PC-9 (cell line): ENCODE data around the gene NCDN. TPM values are rescaled to one million over a fixed set of nuclear protein-coding genes. Genes with fewer than 3 reads are reported as not detected.
A peak's percentile ranks its signal among the peaks of the same experiment; 100 is the strongest.

Experiments used
- BruUV-seq: library from RNA; stranded (reverse); fragments of 400-500 nt; replicated peaks from 2 replicates; lab custom pipeline; 2021; lab: Mats Ljungman, UMichigan
- CTCF ChIA-PET: fragments of 300-600 bp; sonication (Branson Sonifier 250); formaldehyde crosslinking; loops from one replicate; lab custom pipeline; 2022; ENCODE audit warnings: antibody characterized with exemption; lab: Charles Lee
- POLR2A ChIA-PET: fragments of 300-600 bp; sonication (Branson Sonifier 250); formaldehyde crosslinking; loops from one replicate; lab custom pipeline; 2022; ENCODE audit warnings: antibody characterized with exemption; ENCODE audit not compliant: unreplicated experiment; lab: Charles Lee
- DNase-seq, 2 experiments: peaks; one replicate each; pipeline versions ENCODE4 v3.0.0 to v3.0.0-alpha.2; 2015 to 2022; ENCODE audit warnings: mixed read lengths in 1 of 2
- H2AFZ ChIP-seq: fragments of 200-600 bp; sonication (generic); 2 replicates; pipeline ENCODE4 v1.8.1; 2017; ENCODE audit warnings: antibody characterized with exemption
- H3F3A ChIP-seq: fragments of 200-600 bp; sonication (generic); 2 replicates; pipeline ENCODE4 v1.8.1; 2017; ENCODE audit warnings: antibody characterized with exemption, mild to moderate bottlenecking, low read depth; ENCODE audit not compliant: insufficient read depth
- H3K27ac ChIP-seq: fragments of 200-600 bp; sonication (generic); 2 replicates; pipeline ENCODE4 v1.6.1; 2016; ENCODE audit warnings: mixed run types
- H3K27me3 ChIP-seq: fragments of 200-600 bp; sonication (generic); 2 replicates; pipeline ENCODE4 v1.6.1; 2016; ENCODE audit warnings: low read depth, mixed run types; ENCODE audit not compliant: insufficient read depth
- H3K36me3 ChIP-seq: fragments of 200-600 bp; sonication (generic); 2 replicates; pipeline ENCODE4 v1.6.1; 2016; ENCODE audit warnings: low read depth, mixed run types
- H3K4me1 ChIP-seq: fragments of 200-600 bp; sonication (generic); replicated peaks from 2 replicates; pipeline ENCODE4 v1.6.1; 2016; ENCODE audit warnings: mixed run types; ENCODE audit not compliant: insufficient read depth
- H3K4me2 ChIP-seq: fragments of 200-600 bp; sonication (generic); 2 replicates; pipeline ENCODE4 v1.6.1; 2017; ENCODE audit warnings: mixed run types
- H3K4me3 ChIP-seq: fragments of 200-600 bp; sonication (generic); 2 replicates; pipeline ENCODE4 v1.6.1; 2016; ENCODE audit warnings: mixed run types
- H3K79me2 ChIP-seq: fragments of 200-600 bp; sonication (generic); 2 replicates; pipeline ENCODE4 v1.6.1; 2017; ENCODE audit warnings: low read depth, mixed run types
- H3K9me2 ChIP-seq: fragments of 200-600 bp; sonication (generic); 2 replicates; pipeline ENCODE4 v1.8.1; 2017; ENCODE audit warnings: mild to moderate bottlenecking; ENCODE audit not compliant: insufficient read depth
- H3K9me3 ChIP-seq: fragments of 200-600 bp; sonication (generic); 2 replicates; pipeline ENCODE4 v1.8.1; 2016; ENCODE audit warnings: low read depth; ENCODE audit not compliant: insufficient read depth
- H4K20me1 ChIP-seq: fragments of 200-600 bp; sonication (generic); 2 replicates; pipeline ENCODE4 v1.8.1; 2017; ENCODE audit not compliant: insufficient read depth
- EZH2 ChIP-seq: fragments of 200-600 bp; sonication (generic); IDR thresholded peaks from 2 replicates; pipeline ENCODE4 v1.8.0; 2017; ENCODE audit warnings: antibody characterized with exemption, low read depth
- intact Hi-C: fragments of 100-400 bp; cut with micrococcal nuclease; formaldehyde crosslinking; loops from one replicate; pipeline ENCODE4 v1.10.0; 2022; ENCODE audit not compliant: unreplicated experiment
- total RNA-seq: library from RNA; stranded (reverse); gene quantifications from 2 replicates; pipeline ENCODE4 v1.2.3, GENCODE V29; 2021
- TF ChIP-seq, protein P1 (sequence below): fragments of 200-600 bp; sonication (generic); conservative IDR thresholded peaks from 2 replicates; pipeline ENCODE4 v1.6.1; 2017; ENCODE audit warnings: mixed run types, antibody characterized with exemption, mild to moderate bottlenecking, moderate library complexity

The NCDN gene
- total RNA-seq, 1 experiment from 2014 or later = 26.6 TPM

DNA sequence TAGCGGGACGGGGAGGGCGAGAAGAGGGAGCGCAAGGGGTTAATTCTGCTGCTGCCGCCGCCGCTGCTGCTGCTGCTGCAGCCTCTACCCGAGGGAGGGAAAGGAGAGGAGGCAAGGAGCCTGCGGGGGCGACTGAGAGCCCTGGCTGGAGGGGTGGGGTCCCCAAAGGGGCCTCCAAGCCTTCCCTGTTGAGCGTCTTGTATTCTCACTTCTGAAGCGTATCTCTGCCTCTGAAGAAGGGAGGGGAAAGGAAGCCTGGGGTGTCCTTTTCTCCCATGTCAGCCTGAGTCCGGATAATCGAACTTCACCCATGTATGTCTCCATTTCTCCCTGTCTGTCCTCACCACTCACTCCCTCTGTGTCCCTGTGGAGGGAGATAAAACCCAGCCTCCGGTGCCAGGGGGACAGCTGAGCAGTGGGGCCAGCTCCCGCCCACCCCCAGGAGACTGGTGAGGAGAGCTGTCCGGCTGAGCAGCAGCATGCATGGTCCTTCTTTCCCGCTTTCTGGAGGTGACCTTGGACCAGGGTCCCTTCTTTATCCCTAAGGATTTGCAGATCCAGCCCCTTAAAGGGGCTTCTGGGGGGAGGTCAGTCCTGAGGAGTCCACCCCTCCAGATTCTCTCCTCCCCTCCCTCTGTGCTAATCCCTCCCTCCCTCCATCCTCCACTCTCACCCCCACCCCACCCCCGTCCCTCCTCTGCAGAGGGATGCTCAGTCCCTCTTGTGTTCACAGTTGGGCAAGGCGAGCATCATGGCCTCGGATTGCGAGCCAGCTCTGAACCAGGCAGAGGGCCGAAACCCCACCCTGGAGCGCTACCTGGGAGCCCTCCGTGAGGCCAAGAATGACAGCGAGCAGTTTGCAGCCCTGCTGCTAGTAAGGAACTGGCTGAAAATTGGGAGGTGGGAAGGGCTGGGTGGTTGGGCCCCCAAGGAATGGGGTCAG is 1.0 kb downstream of the NCDN start:
- Histone ChIP-seq H3K4me2 (peak overlapping the region; percentile 82), H2AFZ (peak overlapping the region; percentile 84), H4K20me1 (peaks cover 16% of the 10 kb centered on the region; the same call in 1 of the 2 replicates), H3K79me2 (peaks cover 42% of the 10 kb centered on the region), H3K4me1 (peaks cover 10% of the 10 kb centered on the region), H3K27ac (0 out of 2 replicates have a peak overlapping the region, but pooled peaks have one; percentile 92), H3K27me3 (no peaks in the 10 kb centered on the region), H3K9me2 (no peaks in the 10 kb centered on the region), H3K9me3 (no peaks in the 10 kb centered on the region), H3K4me3 (peak overlapping the region; percentile 64), H3K36me3 (0 out of 2 replicates have a peak, but pooled peaks cover 3% of the 10 kb centered on the region), H3F3A (peaks cover 6% of the 10 kb centered on the region; the same call in 1 of the 2 replicates)
- TF ChIP-seq, protein P1, sequence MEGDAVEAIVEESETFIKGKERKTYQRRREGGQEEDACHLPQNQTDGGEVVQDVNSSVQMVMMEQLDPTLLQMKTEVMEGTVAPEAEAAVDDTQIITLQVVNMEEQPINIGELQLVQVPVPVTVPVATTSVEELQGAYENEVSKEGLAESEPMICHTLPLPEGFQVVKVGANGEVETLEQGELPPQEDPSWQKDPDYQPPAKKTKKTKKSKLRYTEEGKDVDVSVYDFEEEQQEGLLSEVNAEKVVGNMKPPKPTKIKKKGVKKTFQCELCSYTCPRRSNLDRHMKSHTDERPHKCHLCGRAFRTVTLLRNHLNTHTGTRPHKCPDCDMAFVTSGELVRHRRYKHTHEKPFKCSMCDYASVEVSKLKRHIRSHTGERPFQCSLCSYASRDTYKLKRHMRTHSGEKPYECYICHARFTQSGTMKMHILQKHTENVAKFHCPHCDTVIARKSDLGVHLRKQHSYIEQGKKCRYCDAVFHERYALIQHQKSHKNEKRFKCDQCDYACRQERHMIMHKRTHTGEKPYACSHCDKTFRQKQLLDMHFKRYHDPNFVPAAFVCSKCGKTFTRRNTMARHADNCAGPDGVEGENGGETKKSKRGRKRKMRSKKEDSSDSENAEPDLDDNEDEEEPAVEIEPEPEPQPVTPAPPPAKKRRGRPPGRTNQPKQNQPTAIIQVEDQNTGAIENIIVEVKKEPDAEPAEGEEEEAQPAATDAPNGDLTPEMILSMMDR = no peak
- TF ChIP-seq EZH2 = no peak
- intact Hi-C loops = loop anchor here (5.0 kb wide), 1 partner anchor 366 kb away; the partner anchor contains the start of gene SFPQ
- DNase-seq = no peak
- BruUV-seq = TSS peak; percentile 76
- CTCF ChIA-PET = interaction anchor here (0.7 to 1.5 kb wide), 2 partner anchors 10 to 157 kb away, joined by 4 read pairs; no protein-coding TSS in a partner anchor
- POLR2A ChIA-PET = no interaction called here

DNA sequence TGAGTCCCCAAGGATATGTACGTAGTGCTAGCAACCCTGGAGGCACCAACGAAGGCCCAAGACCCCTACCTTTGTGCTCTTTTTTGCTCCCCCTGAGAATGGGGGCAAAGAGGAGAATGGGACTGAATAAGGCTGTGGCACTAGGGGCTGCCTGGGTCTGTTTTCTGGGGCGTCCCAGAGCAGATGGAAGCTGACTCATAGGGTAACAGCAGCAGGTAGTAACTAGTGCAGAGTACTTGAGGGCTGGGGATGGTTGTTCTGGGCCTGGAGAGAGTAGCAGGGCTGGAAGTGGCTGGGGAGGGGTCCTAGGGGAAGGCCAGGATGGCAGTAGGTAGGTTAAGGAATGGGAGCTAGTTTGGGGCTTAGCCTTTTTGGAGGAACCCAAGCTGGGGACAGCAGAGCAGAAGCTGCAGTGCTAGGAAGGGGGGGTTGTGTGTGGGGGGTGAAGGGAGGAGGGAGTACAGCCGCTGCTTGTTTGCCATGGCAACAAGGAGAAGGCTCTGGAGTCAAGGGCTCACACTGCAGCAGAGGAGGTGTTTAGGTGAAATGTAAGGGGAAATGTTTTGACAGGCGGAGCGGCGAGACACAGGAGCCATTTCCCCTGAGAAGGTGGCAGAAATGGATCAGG is 1.8 kb downstream of the NCDN start:
- H3K27ac ChIP-seq = no peak overlapping the region

More for the DNA sequence above, 1.8 kb downstream of the NCDN start:
- POLR2A ChIA-PET = no interaction called here
- Histone ChIP-seq H3K79me2 (peaks cover 39% of the 10 kb centered on the region), H3K36me3 (no peaks in the 10 kb centered on the region), H2AFZ (no peak overlapping the region), H3K27me3 (no peaks in the 10 kb centered on the region), H3K4me3 (no peak overlapping the region), H4K20me1 (peaks cover 19% of the 10 kb centered on the region), H3K4me1 (peaks cover 10% of the 10 kb centered on the region), H3F3A (peaks cover 8% of the 10 kb centered on the region; the same call in 1 of the 2 replicates), H3K9me3 (no peaks in the 10 kb centered on the region), H3K9me2 (no peaks in the 10 kb centered on the region), H3K4me2 (peak overlapping the region; percentile 82; the same call in 1 of the 2 replicates)
- CTCF ChIA-PET = interaction anchor here (1.5 kb wide), 1 partner anchor 9 kb away, joined by 4 read pairs; no protein-coding TSS in a partner anchor
- no peak for DNase-seq
- intact Hi-C loops = loop anchor here (5.0 kb wide), 1 partner anchor 367 kb away; the partner anchor contains the start of gene SFPQ
- TF ChIP-seq, protein P1 = no peak
- TF ChIP-seq EZH2 = no peak
- no TSS peak for BruUV-seq
